ENCODE results near the gene MATN4. TPM values are rescaled to one million over a fixed set of nuclear protein-coding genes. Genes with fewer than 3 reads are reported as not detected.

Gene MATN4
- total and polyA plus RNA-seq, 3 donors from 2014 or later, result 1.1 to 3.5 (median 2.8) TPM

- Histone ChIP-seq H3K4me3 (no peak overlapping the region), H3K9me3 (no peaks in the 10 kb centered on the region), H3K36me3 (ENCODE audit: low read depth, missing control alignments) (no peaks in the 10 kb centered on the region), H3K27me3 (no peaks in the 10 kb centered on the region), H3K4me1 (no peaks in the 10 kb centered on the region), H3K27ac (no peak overlapping the region)
- DNase-seq, result no peak
- 82% methylated on average over 4 of the region's 4 CpGs for WGBS, 2 donors
- TF ChIP-seq POLR2A (IDR thresholded peaks at IDR 0.05) (no peak), CTCF (IDR thresholded peaks at IDR 0.05) (no peak)
- intact Hi-C loops (cut with DNase I; ENCODE audit: low total_unique reads), result no loop called here
Measured at GRCh38 chr20:45269754-45270270, 38.3 kb downstream of the MATN4 start.

- TF ChIP-seq CTCF (IDR thresholded peaks at IDR 0.05), result no peak
- Histone ChIP-seq H3K27ac (no peak overlapping the region), H3K4me3 (no peak overlapping the region), H3K4me1 (no peaks in the 10 kb centered on the region), H3K36me3 (ENCODE audit: low read depth, missing control alignments) (no peaks in the 10 kb centered on the region), H3K9me3 (no peaks in the 10 kb centered on the region), H3K27me3 (no peaks in the 10 kb centered on the region)
- no peak for DNase-seq
- WGBS, 2 donors, result 59 to 76% methylated on average over 3 of the region's 3 CpGs
- intact Hi-C loops (cut with DNase I; ENCODE audit: low total_unique reads), result no loop called here
Measured at GRCh38 chr20:45269056-45269455, 39.0 kb downstream of the MATN4 start.

- H3K27me3 ChIP-seq, result no peaks in the 10 kb centered on the region
- no peak for TF ChIP-seq POLR2A (IDR thresholded peaks at IDR 0.05)
- no peak for TF ChIP-seq CTCF (IDR thresholded peaks at IDR 0.05)
- H3K4me3 ChIP-seq, result no peak overlapping the region
- no peak overlapping the region for H3K27ac ChIP-seq
- H3K9me3 ChIP-seq, result no peaks in the 10 kb centered on the region
- DNase-seq, result no peak
- H3K4me1 ChIP-seq, result no peaks in the 10 kb centered on the region
- WGBS, 2 donors, result 55 to 57% methylated on average over 3 of the region's 3 CpGs
- H3K36me3 ChIP-seq (ENCODE audit: low read depth, missing control alignments), result no peaks in the 10 kb centered on the region
- intact Hi-C loops (cut with DNase I; ENCODE audit: low total_unique reads), result no loop called here
Measured at GRCh38 chr20:45268531-45268930, 39.6 kb downstream of the MATN4 start.

GRCh38 chr20:45266977-45267376 is 41.1 kb downstream of the MATN4 start:
- intact Hi-C loops (cut with DNase I; ENCODE audit: low total_unique reads), result no loop called here
- H3K36me3 ChIP-seq (ENCODE audit: low read depth, missing control alignments), result no peaks in the 10 kb centered on the region
- H3K4me1 ChIP-seq, result no peaks in the 10 kb centered on the region
- no peak for TF ChIP-seq POLR2A (IDR thresholded peaks at IDR 0.05)
- no peak for TF ChIP-seq CTCF (IDR thresholded peaks at IDR 0.05)
- H3K27me3 ChIP-seq, result no peaks in the 10 kb centered on the region
- no peaks in the 10 kb centered on the region for H3K9me3 ChIP-seq
- DNase-seq, result no peak
- H3K27ac ChIP-seq, result no peak overlapping the region
- H3K4me3 ChIP-seq, result no peak overlapping the region

GRCh38 chr20:45263556-45264266 is 44.4 kb downstream of the MATN4 start:
- WGBS, 2 donors, result 82 to 83% methylated on average over 3 of the region's 3 CpGs

More at GRCh38 chr20:45263556-45264266, 44.4 kb downstream of the MATN4 start:
- no peak for TF ChIP-seq POLR2A (IDR thresholded peaks at IDR 0.05)
- no peak for TF ChIP-seq CTCF (IDR thresholded peaks at IDR 0.05)
- H3K27ac ChIP-seq, result no peak overlapping the region
- H3K27me3 ChIP-seq, result no peaks in the 10 kb centered on the region
- H3K9me3 ChIP-seq, result no peaks in the 10 kb centered on the region
- H3K36me3 ChIP-seq (ENCODE audit: low read depth, missing control alignments), result no peaks in the 10 kb centered on the region
- no peak overlapping the region for H3K4me3 ChIP-seq
- no peak for DNase-seq
- intact Hi-C loops (cut with DNase I; ENCODE audit: low total_unique reads), result no loop called here
- no peaks in the 10 kb centered on the region for H3K4me1 ChIP-seq
